ENCODE results near the gene CAPN12. TPM values are rescaled to one million over a fixed set of nuclear protein-coding genes. Genes with fewer than 3 reads are reported as not detected.
A peak's percentile ranks its signal among the peaks of the same experiment; 100 is the strongest.

CAPN12 gene
- total RNA-seq, 1 donor from 2014 or later, result not detected

GRCh38 chr19:38686530-38686888, 57.8 kb downstream of the CAPN12 start:
- Histone ChIP-seq H3K9me3 (no peaks in the 10 kb centered on the region), H3K4me1 (peaks cover 48 to 85% of the 10 kb centered on the region in 2 donors), H3K36me3 (no peaks in the 10 kb centered on the region), H3K27me3 (no peaks in the 10 kb centered on the region), H3K4me3 (no peak overlapping the region), H3K27ac (peak overlapping the region; percentile 95 to 96)
- TF ChIP-seq CTCF (IDR thresholded peaks at IDR 0.05), result no peak
- intact Hi-C loops (cut with DNase I), result no loop called here
- DNase-seq (ENCODE audit: low spot score in 2 of 2), result no peak

- no peaks in the 10 kb centered on the region for H3K36me3 ChIP-seq
- H3K4me1 ChIP-seq, result peaks cover 48 to 86% of the 10 kb centered on the region in 2 donors
- H3K27ac ChIP-seq, result peak overlapping the region; percentile 95 to 96
- peak; percentile 14 to 38 (median 32) for TF ChIP-seq CTCF (IDR thresholded peaks at IDR 0.05)
- H3K9me3 ChIP-seq, result no peaks in the 10 kb centered on the region
- intact Hi-C loops (cut with DNase I), result loop anchor here (2.0 kb wide), 2 partner anchors 15 to 27 kb away; no protein-coding TSS in a partner anchor
- no peaks in the 10 kb centered on the region for H3K27me3 ChIP-seq
- DNase-seq (ENCODE audit: low spot score in 2 of 2), result no peak
- no peak overlapping the region for H3K4me3 ChIP-seq
These were observed 58.4 kb downstream of the CAPN12 start for GRCh38 chr19:38685666-38686529.

GRCh38 chr19:38684862-38685665, 59.2 kb downstream of the CAPN12 start:
- no peak overlapping the region for H3K4me3 ChIP-seq
- H3K9me3 ChIP-seq, result no peaks in the 10 kb centered on the region
- H3K27me3 ChIP-seq, result no peaks in the 10 kb centered on the region
- no peaks in the 10 kb centered on the region for H3K36me3 ChIP-seq
- no peak for DNase-seq (ENCODE audit: low spot score in 2 of 2)
- intact Hi-C loops (cut with DNase I), result loop anchor here (2.0 kb wide), 2 partner anchors 14 to 26 kb away; no protein-coding TSS in a partner anchor
- no peak for TF ChIP-seq CTCF (IDR thresholded peaks at IDR 0.05)
- H3K27ac ChIP-seq, result peak overlapping the region; percentile 95 to 96
- H3K4me1 ChIP-seq, result peaks cover 43 to 88% of the 10 kb centered on the region in 2 donors

- Histone ChIP-seq H3K36me3 (no peaks in the 10 kb centered on the region), H3K4me1 (peaks cover 43 to 86% of the 10 kb centered on the region in 2 donors), H3K9me3 (no peaks in the 10 kb centered on the region), H3K4me3 (no peak overlapping the region), H3K27ac (peak overlapping the region; percentile 95 to 96), H3K27me3 (no peaks in the 10 kb centered on the region)
- intact Hi-C loops (cut with DNase I), result loop anchor here (2.0 kb wide), 2 partner anchors 13 to 25 kb away; no protein-coding TSS in a partner anchor
- DNase-seq (ENCODE audit: low spot score in 2 of 2), result peak; percentile 59 to 93
- no peak for TF ChIP-seq CTCF (IDR thresholded peaks at IDR 0.05)
These were observed 60.0 kb downstream of the CAPN12 start for GRCh38 chr19:38684078-38684861.

All from ascending aorta (tissue), 2 donors.